Measurements from ENCODE around the gene FLT4. TPM values are rescaled to one million over a fixed set of nuclear protein-coding genes. Genes with fewer than 3 reads are reported as not detected.

The FLT4 gene
- total RNA-seq, 1 donor from 2014 or later: 1.1 TPM

DNA sequence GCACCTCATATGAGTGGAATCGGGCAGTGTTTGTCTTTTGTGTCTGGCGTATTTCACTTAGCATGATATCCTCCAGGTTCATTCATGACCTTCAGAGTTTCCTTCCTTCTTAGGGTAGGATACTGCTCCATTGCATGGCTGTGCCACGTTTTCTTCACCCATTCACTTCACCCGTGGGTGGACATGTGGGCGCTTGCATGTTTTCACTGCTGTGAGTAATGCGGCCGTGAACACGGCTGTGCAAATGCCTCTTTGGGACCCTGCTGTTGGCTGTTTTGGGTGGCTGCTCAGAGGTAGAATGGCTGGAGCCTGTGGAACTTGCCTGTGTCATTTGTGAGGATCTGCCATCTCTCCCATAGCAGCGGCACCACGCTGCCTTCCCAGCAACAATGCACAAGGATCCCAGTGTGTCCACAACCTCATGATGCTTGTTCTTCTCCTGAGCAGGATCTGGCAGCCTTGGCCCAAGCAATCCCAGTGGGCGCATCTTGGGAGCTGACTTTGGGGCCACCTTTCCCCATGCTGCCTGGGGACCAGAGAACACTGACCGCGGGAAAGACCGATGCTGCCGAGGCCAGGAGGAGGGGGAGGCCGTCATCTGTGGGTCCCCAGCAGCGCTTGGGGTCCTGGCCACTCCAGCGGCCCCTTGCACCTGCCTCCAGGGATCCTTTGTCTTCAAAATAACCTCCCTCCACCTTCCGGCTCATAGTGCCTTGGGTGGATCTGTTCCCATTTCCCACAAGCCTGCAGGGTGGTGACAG lies 55.8 kb downstream of the FLT4 start:
- Mint-ChIP-seq H3K4me1 (ENCODE audit: low read depth) (no peaks in the 10 kb centered on the region), H3K36me3 (ENCODE audit: low read depth) (no peaks in the 10 kb centered on the region), H3K9me3 (no peaks in the 10 kb centered on the region), H3K27ac (no peak overlapping the region), H3K27me3 (ENCODE audit: low read depth) (peaks cover 31% of the 10 kb centered on the region), H3K4me3 (ENCODE audit: low read depth) (no peak overlapping the region)
- intact Hi-C loops (cut with micrococcal nuclease): no loop called here
- DNase-seq (ENCODE audit: low spot score): no peak

GRCh38 chr5:180592176-180592575 lies 57.2 kb downstream of the FLT4 start:
- Mint-ChIP-seq H3K4me3 (ENCODE audit: low read depth) (no peak overlapping the region), H3K4me1 (ENCODE audit: low read depth) (no peaks in the 10 kb centered on the region), H3K27ac (no peak overlapping the region), H3K36me3 (ENCODE audit: low read depth) (no peaks in the 10 kb centered on the region), H3K9me3 (no peaks in the 10 kb centered on the region), H3K27me3 (ENCODE audit: low read depth) (peaks cover 40% of the 10 kb centered on the region)
- no peak for DNase-seq (ENCODE audit: low spot score)
- intact Hi-C loops (cut with micrococcal nuclease): no loop called here

GRCh38 chr5:180591311-180591887 lies 58.0 kb downstream of the FLT4 start, which contains the start of gene SCGB3A1:
Gene SCGB3A1, minus strand, starts transcription at chr5:180591499. Its CDS starts 37 bp downstream, at chr5:180591462.
- Mint-ChIP-seq H3K4me3 (ENCODE audit: low read depth) (no peak within 1 kb of the TSS), H3K36me3 (ENCODE audit: low read depth) (no peaks in the 10 kb centered on the region), H3K27me3 (ENCODE audit: low read depth) (peaks cover 41% of the 10 kb centered on the region), H3K4me1 (ENCODE audit: low read depth) (no peaks in the 10 kb centered on the region), H3K27ac (no peak within 1 kb of the TSS), H3K9me3 (no peaks in the 10 kb centered on the region)
- intact Hi-C loops (cut with micrococcal nuclease): no loop called here
- DNase-seq (ENCODE audit: low spot score): no peak

DNA sequence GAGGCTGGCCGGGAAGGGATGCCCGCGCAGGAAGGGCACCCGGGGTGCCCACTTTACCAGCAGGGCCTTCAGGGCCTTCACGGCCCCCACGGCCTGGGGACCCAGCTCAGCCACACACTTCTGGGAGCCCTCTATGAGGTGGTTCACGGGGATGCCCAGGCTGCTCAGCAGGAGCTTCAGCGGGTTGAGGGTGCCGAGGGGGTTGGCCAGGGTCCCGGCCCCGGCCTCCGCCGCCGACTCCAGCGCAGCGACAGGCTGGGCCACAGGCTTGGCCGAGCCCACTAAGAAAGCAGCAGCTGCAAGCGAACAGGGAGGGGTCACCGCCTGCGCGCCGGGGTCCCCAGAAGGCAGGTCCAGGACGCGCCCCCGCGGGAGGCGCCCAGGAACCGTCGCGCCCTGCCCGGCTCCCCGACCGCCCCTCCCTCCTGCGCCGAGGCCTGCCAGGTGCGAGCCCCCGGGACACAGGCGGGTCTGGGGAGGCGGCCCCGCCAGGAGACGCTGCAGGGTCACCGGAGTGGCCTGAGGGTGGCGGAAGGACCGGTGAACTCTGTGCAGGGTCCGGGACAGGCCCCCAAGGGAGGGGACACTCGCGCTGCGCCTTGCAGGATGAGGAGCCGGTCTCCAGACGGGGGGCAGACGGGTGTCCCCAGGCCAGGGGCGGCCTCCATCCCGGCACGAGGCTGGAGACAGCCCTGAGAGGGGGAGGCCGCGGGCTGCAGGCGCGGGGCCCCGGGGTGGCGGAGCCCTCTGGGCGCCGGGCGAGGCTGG lies 58.7 kb downstream of the FLT4 start:
- Mint-ChIP-seq H3K27me3 (ENCODE audit: low read depth) (peaks cover 48% of the 10 kb centered on the region), H3K36me3 (ENCODE audit: low read depth) (no peaks in the 10 kb centered on the region), H3K27ac (no peak overlapping the region), H3K4me1 (ENCODE audit: low read depth) (no peaks in the 10 kb centered on the region), H3K9me3 (no peaks in the 10 kb centered on the region), H3K4me3 (ENCODE audit: low read depth) (no peak overlapping the region)
- no peak for DNase-seq (ENCODE audit: low spot score)
- intact Hi-C loops (cut with micrococcal nuclease): no loop called here

DNA sequence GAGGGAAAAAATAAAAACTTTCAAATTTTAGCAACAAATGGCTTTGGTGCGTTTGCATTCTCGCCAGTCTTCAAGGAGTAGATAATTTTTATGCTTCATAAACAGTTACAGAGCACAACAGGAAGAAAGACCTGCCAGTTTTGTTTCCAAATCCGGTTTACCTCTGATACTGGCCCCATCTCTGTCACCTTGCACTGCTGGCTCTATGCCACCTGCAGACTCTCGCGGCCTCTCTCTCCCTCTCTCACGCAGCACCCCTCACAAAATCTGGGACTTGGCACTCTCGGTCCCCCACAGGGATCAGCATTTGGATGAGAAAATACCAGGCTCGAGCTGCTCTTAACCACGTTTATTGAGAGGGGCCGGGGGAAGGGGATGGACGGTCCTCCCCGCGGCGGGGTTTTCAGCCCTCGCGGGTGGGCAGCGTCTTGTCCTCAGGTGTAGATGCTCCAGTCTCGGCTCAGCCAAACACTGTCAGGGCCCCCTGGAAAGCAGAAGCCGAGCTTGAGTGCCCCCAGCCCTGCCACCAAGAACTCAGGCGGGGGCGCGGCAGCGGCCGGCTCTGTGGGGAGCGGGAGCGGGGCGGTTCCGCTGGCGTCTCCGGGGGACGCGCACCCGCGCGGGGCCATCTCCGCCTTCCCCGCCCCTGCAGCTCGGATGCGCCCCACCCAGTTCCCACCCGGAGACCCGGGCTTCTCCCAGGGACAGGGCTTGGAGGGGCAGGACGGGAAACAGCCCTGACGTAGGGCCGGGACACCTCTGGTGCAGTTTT lies 59.4 kb downstream of the FLT4 start:
- Mint-ChIP-seq H3K27me3 (ENCODE audit: low read depth) (peaks cover 49% of the 10 kb centered on the region), H3K36me3 (ENCODE audit: low read depth) (no peaks in the 10 kb centered on the region), H3K27ac (no peak overlapping the region), H3K4me3 (ENCODE audit: low read depth) (no peak overlapping the region), H3K9me3 (no peaks in the 10 kb centered on the region), H3K4me1 (ENCODE audit: low read depth) (no peaks in the 10 kb centered on the region)
- no peak for DNase-seq (ENCODE audit: low spot score)
- intact Hi-C loops (cut with micrococcal nuclease): no loop called here

DNA sequence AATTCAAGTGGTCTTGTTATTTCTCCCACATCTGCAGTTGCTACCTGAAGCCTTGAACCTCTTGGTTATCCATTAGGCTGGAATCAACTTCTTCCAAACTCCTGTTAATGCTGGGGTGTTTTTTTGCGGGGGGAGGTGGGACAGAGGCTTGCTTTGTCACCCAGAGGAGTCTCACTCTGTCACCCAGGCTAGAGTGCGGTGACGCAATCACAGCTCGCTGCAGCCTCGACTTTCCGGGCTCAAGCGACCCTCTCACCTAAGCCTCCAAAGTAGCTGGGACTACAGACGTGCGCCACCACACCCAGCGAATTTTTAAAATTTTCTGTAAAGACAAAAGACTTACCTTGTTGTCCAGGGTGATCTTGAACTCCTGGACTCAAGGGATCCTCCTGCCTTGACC lies 62.5 kb downstream of the FLT4 start:
- Mint-ChIP-seq H3K27me3 (ENCODE audit: low read depth) (peaks cover 38% of the 10 kb centered on the region), H3K36me3 (ENCODE audit: low read depth) (no peaks in the 10 kb centered on the region), H3K4me3 (ENCODE audit: low read depth) (no peak overlapping the region), H3K4me1 (ENCODE audit: low read depth) (no peaks in the 10 kb centered on the region), H3K27ac (no peak overlapping the region), H3K9me3 (no peaks in the 10 kb centered on the region)
- no peak for DNase-seq (ENCODE audit: low spot score)
- intact Hi-C loops (cut with micrococcal nuclease): no loop called here

GRCh38 chr5:180586204-180586603 lies 63.2 kb downstream of the FLT4 start:
- Mint-ChIP-seq H3K36me3 (ENCODE audit: low read depth) (no peaks in the 10 kb centered on the region), H3K27ac (no peak overlapping the region), H3K9me3 (no peaks in the 10 kb centered on the region), H3K27me3 (ENCODE audit: low read depth) (peaks cover 38% of the 10 kb centered on the region), H3K4me3 (ENCODE audit: low read depth) (no peak overlapping the region), H3K4me1 (ENCODE audit: low read depth) (no peaks in the 10 kb centered on the region)
- no peak for DNase-seq (ENCODE audit: low spot score)
- intact Hi-C loops (cut with micrococcal nuclease): no loop called here

GRCh38 chr5:180583738-180584137 lies 65.7 kb downstream of the FLT4 start:
- Mint-ChIP-seq H3K36me3 (ENCODE audit: low read depth) (no peaks in the 10 kb centered on the region), H3K4me3 (ENCODE audit: low read depth) (no peak overlapping the region), H3K27me3 (ENCODE audit: low read depth) (peaks cover 26% of the 10 kb centered on the region), H3K9me3 (no peaks in the 10 kb centered on the region), H3K27ac (no peak overlapping the region), H3K4me1 (ENCODE audit: low read depth) (no peaks in the 10 kb centered on the region)
- intact Hi-C loops (cut with micrococcal nuclease): no loop called here
- DNase-seq (ENCODE audit: low spot score): no peak

GRCh38 chr5:180580681-180581080 lies 68.7 kb downstream of the FLT4 start:
- Mint-ChIP-seq H3K27ac (no peak overlapping the region), H3K27me3 (ENCODE audit: low read depth) (peaks cover 8% of the 10 kb centered on the region), H3K36me3 (ENCODE audit: low read depth) (peaks cover 22% of the 10 kb centered on the region), H3K4me1 (ENCODE audit: low read depth) (peaks cover 3% of the 10 kb centered on the region), H3K9me3 (no peaks in the 10 kb centered on the region), H3K4me3 (ENCODE audit: low read depth) (no peak overlapping the region)
- DNase-seq (ENCODE audit: low spot score): no peak
- intact Hi-C loops (cut with micrococcal nuclease): no loop called here

DNA sequence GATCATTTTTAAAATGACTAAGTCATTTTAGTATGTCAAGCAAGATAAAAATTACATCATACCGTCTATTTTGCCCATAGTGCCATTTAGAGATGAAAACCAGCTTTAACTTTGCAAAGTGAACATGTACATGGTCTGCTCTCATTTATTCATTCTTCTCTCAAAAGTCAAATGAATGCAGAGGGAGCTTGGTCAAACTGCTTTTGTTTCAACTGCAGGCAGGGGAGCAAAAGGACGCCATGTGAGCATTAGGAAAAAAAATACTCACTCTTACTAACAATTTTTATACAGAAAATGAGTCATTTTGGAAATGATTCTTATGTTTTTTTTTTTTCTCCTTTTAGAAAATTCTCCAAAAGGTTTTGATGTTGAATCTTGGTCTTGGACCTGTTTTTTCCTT lies 73.8 kb downstream of the FLT4 start:
- no peak for DNase-seq (ENCODE audit: low spot score)
- intact Hi-C loops (cut with micrococcal nuclease): no loop called here
- H3K27me3 Mint-ChIP-seq (ENCODE audit: low read depth): no peaks in the 10 kb centered on the region
- H3K9me3 Mint-ChIP-seq: no peaks in the 10 kb centered on the region
- H3K36me3 Mint-ChIP-seq (ENCODE audit: low read depth): peaks cover 58% of the 10 kb centered on the region
- peaks cover 6% of the 10 kb centered on the region for H3K4me1 Mint-ChIP-seq (ENCODE audit: low read depth)
- no peak overlapping the region for H3K27ac Mint-ChIP-seq
- H3K4me3 Mint-ChIP-seq (ENCODE audit: low read depth): no peak overlapping the region

- no peak overlapping the region for H3K4me3 Mint-ChIP-seq (ENCODE audit: low read depth)
- no peaks in the 10 kb centered on the region for H3K9me3 Mint-ChIP-seq
- H3K36me3 Mint-ChIP-seq (ENCODE audit: low read depth): peaks cover 72% of the 10 kb centered on the region
- H3K4me1 Mint-ChIP-seq (ENCODE audit: low read depth): peaks cover 5% of the 10 kb centered on the region
- DNase-seq (ENCODE audit: low spot score): no peak
- H3K27me3 Mint-ChIP-seq (ENCODE audit: low read depth): no peaks in the 10 kb centered on the region
- intact Hi-C loops (cut with micrococcal nuclease): no loop called here
- no peak overlapping the region for H3K27ac Mint-ChIP-seq
Measured at GRCh38 chr5:180568914-180569313, 80.5 kb downstream of the FLT4 start.

DNA sequence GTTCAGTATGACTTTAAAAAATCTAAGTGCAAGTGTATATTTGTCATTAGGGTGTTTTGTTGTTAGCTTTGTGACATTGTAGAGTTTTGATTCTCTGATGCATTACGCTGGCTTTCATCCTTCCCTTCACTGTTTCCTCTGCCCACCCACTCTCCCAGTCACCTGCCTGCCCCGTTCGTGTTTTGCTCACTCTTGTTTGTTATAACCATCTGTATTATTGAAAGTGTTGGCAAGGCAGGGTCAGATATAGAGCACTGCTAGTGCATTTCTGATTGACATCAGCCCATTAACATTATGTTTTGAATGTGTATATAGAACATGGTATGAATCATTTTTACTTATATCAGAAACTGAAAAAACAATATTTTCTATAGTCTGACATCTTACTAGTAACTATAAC lies 85.4 kb downstream of the FLT4 start:
- no peak overlapping the region for H3K27ac Mint-ChIP-seq
- no peak for DNase-seq (ENCODE audit: low spot score)
- H3K4me1 Mint-ChIP-seq (ENCODE audit: low read depth): peaks cover 37% of the 10 kb centered on the region
- intact Hi-C loops (cut with micrococcal nuclease): loop anchor here (2.0 to 5.0 kb wide), 2 partner anchors 67 to 125 kb away; no protein-coding TSS in a partner anchor
- peaks cover 86% of the 10 kb centered on the region for H3K36me3 Mint-ChIP-seq (ENCODE audit: low read depth)
- no peak overlapping the region for H3K4me3 Mint-ChIP-seq (ENCODE audit: low read depth)
- H3K27me3 Mint-ChIP-seq (ENCODE audit: low read depth): no peaks in the 10 kb centered on the region
- no peaks in the 10 kb centered on the region for H3K9me3 Mint-ChIP-seq

Data from activated T-helper 2 cell treated with anti-CD3 and anti-CD28 coated beads, Interferon-gamma antibody, Interleukin-2, Interleukin-4, amounts not matched to agents 10 μg/mL and 5 μg/mL and 100 μg/mL, durations not matched to agents 14 hours and 24 hours and 36 hours (primary cell).